ENCODE measurements around the gene ECHS1.
"Not testable (repeated sequence)": the region's sequence is repeated elsewhere in the genome, so short reads cannot be mapped to it uniquely, and the experiment has no call there.

The ECHS1 gene

GRCh38 chr10:133378251-133379096 lies 5.3 kb upstream of the ECHS1 start:
- no peak for DNase-seq (ENCODE audit: low read depth in 2 of 2)

- no peak for DNase-seq (ENCODE audit: low read depth in 2 of 2)
Observed at GRCh38 chr10:133377818-133378250, 4.7 kb upstream of the ECHS1 start.

GRCh38 chr10:133377025-133377817 lies 4.1 kb upstream of the ECHS1 start:
- DNase-seq (ENCODE audit: low read depth in 2 of 2) = no peak

DNA sequence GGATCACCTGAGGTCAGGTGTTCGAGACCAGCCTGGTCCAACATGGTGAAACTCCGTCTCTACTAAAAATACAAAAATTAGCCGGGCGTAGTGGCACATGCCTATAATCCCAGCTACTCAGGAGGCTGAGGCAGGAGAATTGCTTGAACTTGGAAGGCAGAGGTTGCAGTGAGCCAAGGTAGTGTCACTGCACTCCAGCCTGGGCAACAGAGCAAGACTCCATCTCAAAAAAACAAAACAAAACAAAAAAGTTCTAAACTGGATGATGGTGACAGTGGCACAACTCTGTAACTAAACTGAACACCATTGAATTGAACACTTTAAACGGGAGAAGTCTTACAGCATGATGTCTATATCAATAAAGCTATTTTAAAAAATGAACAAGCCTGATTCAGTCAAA lies 3.0 kb upstream of the ECHS1 start:
- not testable (repeated sequence) for DNase-seq (ENCODE audit: low read depth in 2 of 2)

DNA sequence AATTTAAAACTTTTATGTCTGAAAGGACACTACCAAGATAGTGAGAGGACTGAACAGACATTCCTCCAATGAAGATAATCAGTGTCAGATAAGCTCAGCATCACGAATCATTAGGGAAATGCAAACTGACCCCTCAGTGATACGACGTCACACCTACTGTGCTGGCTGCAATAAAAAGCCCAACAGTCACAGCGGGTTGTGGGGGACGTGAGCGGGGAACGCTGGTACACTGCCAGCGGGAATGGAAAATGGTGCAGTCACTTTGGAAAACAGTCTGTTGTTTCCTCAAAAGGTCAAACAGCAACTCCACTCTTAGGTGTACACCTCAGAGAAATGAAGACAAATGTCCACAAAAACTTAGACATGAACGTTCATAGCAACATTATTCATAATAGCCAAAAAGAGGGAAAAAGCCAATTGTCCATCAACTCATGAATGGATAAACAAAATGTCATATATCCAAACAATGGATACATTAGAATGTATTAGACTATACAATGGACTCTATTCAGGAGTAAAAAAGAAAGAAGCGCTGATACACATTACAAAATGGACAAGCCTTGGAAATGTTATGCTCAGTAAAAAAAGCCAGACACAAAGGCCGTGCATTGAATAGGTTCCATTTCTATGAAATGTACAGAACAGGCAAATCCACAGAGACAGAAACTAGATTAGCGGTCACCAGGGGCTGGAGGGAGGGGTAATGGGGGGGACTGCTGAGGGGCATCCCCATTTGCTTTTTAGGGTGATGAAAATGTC lies 2.4 kb upstream of the ECHS1 start:
- no peak for DNase-seq (ENCODE audit: low read depth in 2 of 2)

DNA sequence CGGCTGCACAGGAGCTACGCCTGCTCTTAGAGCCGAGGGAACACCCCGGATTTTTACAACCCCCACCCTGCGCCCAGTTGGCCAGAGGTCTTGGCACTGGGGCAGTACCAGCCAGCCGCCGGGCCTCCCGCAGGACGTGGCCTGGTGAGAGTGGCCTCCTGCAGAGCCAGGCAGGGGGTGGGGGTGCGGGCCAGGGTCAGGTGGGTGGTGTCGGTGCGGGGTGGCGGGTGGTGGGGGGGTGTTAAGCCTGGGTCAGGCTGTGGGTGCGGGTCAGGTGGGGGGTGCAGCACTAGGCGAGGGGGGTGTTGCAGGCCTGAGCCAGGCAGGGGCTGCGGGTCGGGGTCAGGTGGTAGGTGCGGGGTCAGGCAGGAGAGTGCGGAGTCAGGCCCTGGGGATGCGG lies 647 bp downstream of the ECHS1 start:
- no peak for DNase-seq (ENCODE audit: low read depth in 2 of 2)

DNA sequence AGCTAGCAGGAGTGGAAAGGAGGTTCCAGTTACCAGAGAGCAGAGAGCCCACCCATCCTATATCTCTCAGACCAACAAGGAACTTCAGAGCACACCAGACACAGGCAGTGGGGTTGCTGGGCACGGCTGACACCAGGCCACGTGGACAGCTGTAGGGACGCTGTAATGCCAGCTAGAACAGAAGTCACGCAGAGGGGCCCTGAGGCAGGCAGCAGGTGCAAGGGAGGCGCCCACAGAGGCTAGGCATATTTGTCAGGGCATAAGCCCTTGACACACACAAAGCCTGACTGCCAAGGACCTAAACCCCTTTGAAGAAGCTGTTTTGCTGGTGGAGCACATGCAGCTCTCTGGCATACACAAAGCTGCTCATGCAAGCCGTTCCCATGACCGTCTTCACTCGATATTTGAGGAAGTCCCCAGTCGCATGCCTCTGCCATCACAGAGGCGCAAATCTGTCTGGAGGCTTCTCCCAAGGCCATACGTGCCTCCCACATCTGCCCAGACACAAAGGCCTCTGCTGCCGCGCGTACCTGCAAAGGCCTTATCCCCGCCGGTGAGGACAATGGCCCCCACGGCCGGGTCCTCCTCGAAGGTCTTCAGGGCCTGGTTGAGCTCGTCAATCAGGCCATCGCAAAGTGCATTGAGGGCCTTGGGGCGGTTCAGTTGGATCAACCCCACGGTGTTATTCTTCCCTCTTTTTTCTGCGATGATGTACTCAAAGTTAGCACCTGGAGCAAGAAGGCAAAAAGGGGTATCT lies 2.9 kb downstream of the ECHS1 start:
- no peak for DNase-seq (ENCODE audit: low read depth in 2 of 2)

DNA sequence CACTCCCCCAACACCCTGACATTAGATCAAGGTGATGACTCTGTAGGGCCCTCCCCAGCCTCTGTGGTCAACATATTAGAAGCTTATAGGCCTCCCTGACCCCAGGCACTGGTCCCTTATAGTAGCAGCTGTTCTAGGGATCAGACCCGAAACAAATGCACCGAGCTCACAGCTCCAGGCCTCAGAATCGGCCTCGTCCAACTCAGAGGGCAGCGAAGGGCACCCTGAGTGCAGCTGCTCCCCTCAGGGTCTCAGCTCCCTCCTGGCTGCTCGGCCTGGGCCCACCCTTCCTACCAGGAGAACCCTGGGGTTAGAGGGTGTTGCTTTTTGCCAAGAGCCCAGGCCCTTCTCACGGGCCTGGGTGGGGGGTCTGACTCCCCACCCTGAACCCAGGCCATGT lies 5.0 kb downstream of the ECHS1 start:
- DNase-seq (ENCODE audit: low read depth in 2 of 2) = no peak

DNA sequence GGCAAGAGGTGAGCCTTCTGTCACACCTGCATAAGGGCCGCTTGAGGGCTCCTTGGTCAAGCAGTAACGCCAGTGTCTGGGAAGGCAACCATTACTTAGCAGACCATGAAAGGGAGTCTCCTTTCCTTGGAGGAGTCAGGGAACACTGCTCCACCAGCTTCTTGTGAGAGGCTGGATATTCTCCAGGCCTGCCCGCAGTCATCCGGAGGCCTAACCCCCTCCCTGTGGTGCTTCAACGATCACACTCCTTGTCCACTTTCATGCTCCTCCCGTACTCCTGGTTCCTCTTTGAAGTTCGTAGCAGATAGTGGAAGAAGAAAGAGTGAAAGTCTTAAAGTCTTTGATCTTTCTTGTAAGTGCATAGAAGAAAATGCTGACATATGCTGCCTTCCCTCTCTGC lies 5.7 kb downstream of the ECHS1 start:
- not testable (repeated sequence) for DNase-seq (ENCODE audit: low read depth in 2 of 2)

DNA sequence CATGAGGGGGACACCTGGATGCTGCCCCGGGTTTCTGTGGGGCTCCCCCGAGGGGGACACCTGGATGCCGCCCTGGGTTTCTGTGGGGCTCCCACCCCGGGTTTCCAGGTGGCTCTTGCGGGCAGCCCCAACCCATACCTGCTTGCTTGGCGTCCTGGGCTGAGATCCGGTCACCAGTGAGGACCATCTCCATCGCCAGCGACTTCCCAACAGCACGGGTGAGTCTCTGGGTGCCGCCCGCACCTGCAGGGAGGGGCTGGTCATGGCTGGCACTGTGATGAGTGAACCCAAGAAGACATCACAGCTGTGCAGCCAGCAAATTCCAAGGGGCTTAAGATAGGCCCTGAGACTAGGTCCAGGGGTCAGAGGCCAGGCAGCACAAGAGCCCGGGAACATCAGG lies 6.4 kb downstream of the ECHS1 start:
- DNase-seq (ENCODE audit: low read depth in 2 of 2) = no peak

GRCh38 chr10:133366130-133366478 lies 7.0 kb downstream of the ECHS1 start:
- DNase-seq (ENCODE audit: low read depth in 2 of 2) = no peak

- DNase-seq (ENCODE audit: low read depth in 2 of 2) = no peak
Observed at GRCh38 chr10:133365461-133366129, 7.6 kb downstream of the ECHS1 start.

DNA sequence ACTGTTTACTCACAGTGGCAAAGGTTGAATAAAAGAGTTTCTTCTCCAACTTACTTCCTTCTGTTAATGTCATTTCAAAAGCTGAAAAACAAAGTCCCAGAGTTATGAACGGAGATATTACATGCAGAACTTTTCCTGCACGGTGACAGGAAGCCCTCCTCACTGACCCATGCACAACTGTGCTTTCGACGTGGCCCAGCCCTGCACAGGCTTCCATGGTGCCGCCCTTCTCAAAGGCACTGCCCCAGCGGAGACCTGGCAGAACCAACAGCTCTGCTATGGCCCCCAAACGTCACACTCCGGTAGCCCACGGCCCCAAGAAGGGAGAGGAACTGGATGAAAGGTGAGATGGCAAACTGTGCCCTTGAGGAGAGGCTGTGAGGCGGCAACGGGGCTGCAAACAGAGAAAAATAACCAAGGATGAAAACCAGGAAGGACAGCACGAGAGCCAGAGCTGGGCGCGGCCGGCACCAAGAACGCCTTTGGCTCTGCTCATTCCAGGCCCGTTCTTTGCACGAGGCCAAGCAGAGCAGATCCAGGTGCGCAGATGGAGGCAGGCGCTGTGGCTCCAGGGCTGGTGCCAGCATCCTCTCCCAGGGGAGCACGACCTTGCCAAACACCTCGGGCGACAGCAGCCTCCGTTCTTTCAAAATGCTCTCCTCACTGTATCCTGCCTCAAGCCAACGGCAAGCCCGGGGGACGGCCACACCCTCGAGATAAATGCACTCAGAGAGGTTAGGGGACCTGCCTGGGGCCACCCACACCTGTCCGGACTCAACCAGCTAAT lies 8.3 kb downstream of the ECHS1 start:
- no peak for DNase-seq (ENCODE audit: low read depth in 2 of 2)

GRCh38 chr10:133362846-133363245 lies 10.3 kb downstream of the ECHS1 start:
- no peak for DNase-seq (ENCODE audit: low read depth in 2 of 2)

- DNase-seq (ENCODE audit: low read depth in 2 of 2) = no peak
Observed at GRCh38 chr10:133361773-133362441, 11.2 kb downstream of the ECHS1 start.

- DNase-seq (ENCODE audit: low read depth in 2 of 2) = no peak
Observed at GRCh38 chr10:133361227-133361626, 11.9 kb downstream of the ECHS1 start.

DNA sequence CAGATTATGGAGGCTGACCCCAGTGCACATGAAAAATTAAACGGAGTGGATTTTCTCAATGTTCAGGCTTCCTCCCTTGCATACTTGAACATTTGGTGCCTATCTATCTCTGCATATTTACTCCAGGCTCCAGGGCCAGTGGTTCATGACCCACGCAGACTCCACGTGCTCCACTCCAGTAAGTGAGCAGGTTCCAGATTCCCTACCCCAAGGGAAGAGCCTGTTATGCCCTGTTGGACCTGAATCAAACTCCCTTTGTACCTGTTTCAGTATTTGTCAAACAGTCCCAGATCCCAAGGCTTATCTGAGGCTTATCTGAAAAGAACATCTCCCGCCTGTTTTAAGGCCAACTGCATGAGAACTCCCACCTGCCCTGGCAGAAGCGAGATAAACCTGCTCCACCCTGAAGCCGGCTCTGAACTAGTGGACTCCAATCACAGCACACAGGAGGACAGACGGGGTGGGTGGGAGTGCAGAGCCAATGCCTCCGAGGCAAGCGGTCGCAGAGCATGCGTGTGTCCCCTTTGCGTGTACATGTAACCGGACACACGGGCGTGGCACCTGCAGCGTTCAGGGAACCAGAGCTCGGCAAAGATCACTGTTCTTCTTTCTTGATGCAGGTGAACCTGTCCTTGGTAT lies 13.1 kb downstream of the ECHS1 start:
- no peak for DNase-seq (ENCODE audit: low read depth in 2 of 2)

GRCh38 chr10:133359554-133359971 lies 13.6 kb downstream of the ECHS1 start:
- DNase-seq (ENCODE audit: low read depth in 2 of 2) = no peak

DNA sequence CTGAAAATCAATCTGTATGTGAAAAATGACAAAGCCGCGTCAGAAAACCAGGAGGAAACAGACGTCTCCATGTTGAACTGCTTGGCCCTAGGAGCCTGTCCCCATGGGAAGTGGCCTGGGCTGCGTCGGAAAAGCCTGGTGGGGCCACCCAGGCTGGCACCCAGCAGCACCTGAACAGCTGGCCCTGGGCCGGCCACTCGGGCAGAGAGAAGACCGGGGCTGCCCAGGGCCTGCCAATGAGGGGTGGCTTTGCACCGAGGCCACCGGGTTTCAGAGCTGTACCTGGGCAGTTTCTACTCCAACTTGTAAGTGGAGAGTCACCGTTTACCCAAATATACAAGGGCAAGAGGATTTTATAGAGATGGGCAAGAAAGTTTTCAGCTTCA lies 14.2 kb downstream of the ECHS1 start:
- no peak for DNase-seq (ENCODE audit: low read depth in 2 of 2)
